GM12891 (cell line): ENCODE results near the gene MSMP.

Experiments
- POLR2A ChIP-seq: IDR thresholded peaks from 2 replicates; pipeline ENCODE4 v1.6.1; 2011; ENCODE audit warnings: low read depth, low read length, control low read depth
- POLR2AphosphoS5 ChIP-seq: IDR thresholded peaks from 2 replicates; pipeline ENCODE4 v1.6.1; 2011; ENCODE audit warnings: low read depth, low read length, control low read depth

DNA sequence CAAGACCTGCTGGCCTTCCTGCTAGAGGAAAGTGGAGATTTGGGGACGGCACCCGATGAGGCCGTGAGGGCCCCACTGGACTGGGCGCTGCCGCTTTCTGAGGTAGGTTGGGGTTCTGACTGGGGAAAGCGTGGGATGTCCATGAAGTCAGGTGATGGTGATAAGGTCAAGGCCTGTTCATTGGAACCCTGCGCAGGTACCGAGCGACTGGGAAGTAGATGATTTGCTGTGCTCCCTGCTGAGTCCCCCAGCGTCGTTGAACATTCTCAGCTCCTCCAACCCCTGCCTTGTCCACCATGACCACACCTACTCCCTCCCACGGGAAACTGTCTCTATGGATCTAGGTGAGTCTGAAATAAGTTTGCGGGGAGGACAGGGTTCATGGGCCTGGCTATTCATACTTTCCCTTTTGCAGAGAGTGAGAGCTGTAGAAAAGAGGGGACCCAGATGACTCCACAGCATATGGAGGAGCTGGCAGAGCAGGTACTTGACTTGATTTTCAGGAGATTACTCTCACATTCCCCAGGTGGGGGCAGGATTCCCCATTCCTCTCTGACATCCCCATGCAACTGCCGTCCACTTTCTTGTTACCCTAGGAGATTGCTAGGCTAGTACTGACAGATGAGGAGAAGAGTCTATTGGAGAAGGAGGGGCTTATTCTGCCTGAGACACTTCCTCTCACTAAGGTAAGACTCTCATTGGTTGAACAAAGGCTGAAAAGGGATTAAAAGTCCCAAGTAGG, 21.1 kb downstream of the MSMP start:
- TF ChIP-seq POLR2AphosphoS5, result no peak; the same call in 1 of the 2 replicates
- TF ChIP-seq POLR2A, result peak; percentile 16; the same call in 1 of the 2 replicates
